GM18526 (cell line): Measurements from ENCODE around the gene AXDND1.

Experiments used
- POLR2A ChIP-seq: IDR thresholded peaks from 3 replicates; pipeline ENCODE4 v1.6.1; 2011; ENCODE audit not compliant: insufficient read length; ENCODE audit errors: extremely low read depth

The AXDND1 gene

GRCh38 chr1:179547021-179547535 is 181.3 kb downstream of the AXDND1 start:
- no peak for TF ChIP-seq POLR2A

- TF ChIP-seq POLR2A: no peak
Observed at GRCh38 chr1:179548666-179549367, 183.0 kb downstream of the AXDND1 start.

GRCh38 chr1:179549368-179549700 is 183.6 kb downstream of the AXDND1 start:
- no peak for TF ChIP-seq POLR2A

- no peak for TF ChIP-seq POLR2A
Observed at GRCh38 chr1:179550746-179551682, 185.2 kb downstream of the AXDND1 start.

GRCh38 chr1:179554427-179554826 is 188.7 kb downstream of the AXDND1 start:
- TF ChIP-seq POLR2A: no peak

GRCh38 chr1:179558078-179558477 is 192.3 kb downstream of the AXDND1 start:
- TF ChIP-seq POLR2A: no peak

GRCh38 chr1:179575497-179576314 is 209.9 kb downstream of the AXDND1 start, which contains the start of gene NPHS2:
TSS of gene NPHS2 (minus strand) at chr1:179575948. CDS start at chr1:179575864, 84 bp downstream.
- TF ChIP-seq POLR2A: no peak

GRCh38 chr1:179576509-179576908 is 210.7 kb downstream of the AXDND1 start:
- TF ChIP-seq POLR2A: no peak

- no peak for TF ChIP-seq POLR2A
Observed at GRCh38 chr1:179583771-179584320, 218.1 kb downstream of the AXDND1 start.

- TF ChIP-seq POLR2A: no peak
Observed at GRCh38 chr1:179586107-179586823, 220.5 kb downstream of the AXDND1 start.

- no peak for TF ChIP-seq POLR2A
Observed at GRCh38 chr1:179587336-179587735, 221.6 kb downstream of the AXDND1 start.

GRCh38 chr1:179588425-179589024 is 222.8 kb downstream of the AXDND1 start:
- no peak for TF ChIP-seq POLR2A

GRCh38 chr1:179589509-179589908 is 223.7 kb downstream of the AXDND1 start:
- no peak for TF ChIP-seq POLR2A

GRCh38 chr1:179590671-179591070 is 224.9 kb downstream of the AXDND1 start:
- no peak for TF ChIP-seq POLR2A
